Ovary (tissue), 9 donors: ENCODE results near the gene NUP85. TPM values are rescaled to one million over a fixed set of nuclear protein-coding genes. Genes with fewer than 3 reads are reported as not detected.

ENCODE experiments used
- DNase-seq, 5 donors: peaks; one replicate each; pipeline ENCODE4 v3.0.0-alpha.2; 2019 to 2020
- H3K27ac ChIP-seq, 2 donors: fragments of 200-600 bp; one replicate each; pipeline versions ENCODE4 v1.5.1 to v1.8.0; 2019 to 2022
- H3K27me3 ChIP-seq: fragments of 200-600 bp; one replicate; pipeline ENCODE4 v1.8.0; 2022
- H3K36me3 ChIP-seq: fragments of 200-600 bp; sonication (generic); one replicate; pipeline ENCODE4 v1.5.1; 2019
- H3K4me1 ChIP-seq: one replicate; pipeline ENCODE4 v1.8.1; 2013; ENCODE audit warnings: mild to moderate bottlenecking, moderate library complexity; ENCODE audit not compliant: insufficient read depth
- H3K4me3 ChIP-seq: fragments of 200-600 bp; sonication (generic); one replicate; pipeline ENCODE4 v1.5.1; 2017
- H3K9me3 ChIP-seq, 2 donors: fragments of 200-600 bp in 1 of 2; sonication (generic) in 1 of 2; one replicate each; pipeline versions ENCODE4 v1.5.1 to v1.8.1; 2013 to 2019; ENCODE audit warnings: mild to moderate bottlenecking in 1 of 2, moderate library complexity in 1 of 2
- CTCF ChIP-seq, 3 donors: fragments of 450-650 bp in 2 of 3; fragments of 200-600 bp in 1 of 3; IDR thresholded peaks; one replicate each; pipeline versions ENCODE4 v1.5.1 to v1.8.0; 2016 to 2022; ENCODE audit warnings: antibody characterized with exemption in 3 of 3, mild to moderate bottlenecking in 1 of 3
- EP300 ChIP-seq: sonication (generic); formaldehyde crosslinking; IDR thresholded peaks from one replicate; pipeline ENCODE4 v1.6.1; 2017; ENCODE audit warnings: antibody characterized with exemption
- POLR2A ChIP-seq: fragments of 450-650 bp; IDR thresholded peaks from one replicate; pipeline ENCODE4 v1.6.1; 2017; ENCODE audit warnings: antibody characterized with exemption, mild to moderate bottlenecking, moderate library complexity
- WGBS, 3 donors: extraction: QIAGEN DNeasy Blood & Tissue Kit in 1 of 3; methylation state at CpG; one replicate each; pipeline versions ENCODE4 v1.1.5 to v1.1.7; 2013 to 2017; 5-methylcytosine and 5-hydroxymethylcytosine counted together
- intact Hi-C, 4 donors: fragments of 100-400 bp; cut with DNase I; formaldehyde crosslinking; loops; one replicate each; pipeline versions ENCODE4 v1.11.0 to v1.15.1; 2022 to 2023
- polyA plus RNA-seq, 2 donors: library from polyadenylated mRNA; stranded (reverse); fragments of 200-250 nt in 1 of 2; fragments of 350-450 nt in 1 of 2; fragmentation: Illumina TruSeq in 1 of 2; extraction: RNeasy Lipid Tissue Mini Kit (QIAGEN cat#74804) in 1 of 2; gene quantifications; one replicate each; pipeline ENCODE4 v1.2.3, GENCODE V29; 2013 to 2014
- total RNA-seq, 7 donors: library from RNA; depleted of rRNA in 2 of 7; stranded (reverse); fragments of >200 nt in 2 of 7; fragmentation: NEBNext Ultra II Directional in 3 of 7; extraction: Animal tissue kit (Norgen Biotek cat#: 25700) in 3 of 7; gene quantifications; one replicate each; pipeline versions ENCODE4 v1.1.0 to v1.2.4, GENCODE V29; 2016 to 2023
- donor health status: DM: no; HTN: no; CAD: no; lungs with moderate emphysema.
- donor health status: DM: no; HTN: no; CAD: no.
- donor health status: Bipolar disorder and iron deficiency.
- donor health status: DM: yes; HTN: yes; CAD: no.
- donor health status: DM: no; HTN: no; CAD: no.
- donor health status: DM: yes; HTN: yes; CAD: no.

The NUP85 gene
- total and polyA plus RNA-seq, 9 donors = 23.4 to 82.2 (median 50.8) TPM

- Histone ChIP-seq H3K27me3 (no peaks in the 10 kb centered on the region), H3K27ac (no peak overlapping the region), H3K9me3 (no peaks in the 10 kb centered on the region), H3K36me3 (no peaks in the 10 kb centered on the region), H3K4me1 (peaks cover 4% of the 10 kb centered on the region), H3K4me3 (no peak overlapping the region)
- WGBS, 3 donors = 77 to 89% (median 82%) methylated on average over 5 of the region's 5 CpGs
- intact Hi-C loops = loop anchor here in 1 of 4 donors (10.0 kb wide), 1 partner anchor 62 kb away; no protein-coding TSS in a partner anchor
- no peak for TF ChIP-seq CTCF (IDR thresholded peaks at IDR 0.05)
- no peak for TF ChIP-seq EP300
- TF ChIP-seq POLR2A = no peak
- no peak for DNase-seq
Measured at GRCh38 chr17:75176625-75177024, 28.9 kb upstream of the NUP85 start.

GRCh38 chr17:75178453-75178852 lies 27.0 kb upstream of the NUP85 start:
- no peak for DNase-seq
- H3K36me3 ChIP-seq = no peaks in the 10 kb centered on the region
- H3K4me1 ChIP-seq = peaks cover 4% of the 10 kb centered on the region
- intact Hi-C loops = loop anchor here in 1 of 4 donors (10.0 kb wide), 1 partner anchor 64 kb away; no protein-coding TSS in a partner anchor
- WGBS, 3 donors = 92 to 95% (median 95%) methylated on average over 6 of the region's 6 CpGs
- H3K27ac ChIP-seq = no peak overlapping the region
- TF ChIP-seq EP300 = no peak
- TF ChIP-seq POLR2A = no peak
- TF ChIP-seq CTCF (IDR thresholded peaks at IDR 0.05) = no peak
- H3K4me3 ChIP-seq = no peak overlapping the region
- H3K27me3 ChIP-seq = no peaks in the 10 kb centered on the region
- H3K9me3 ChIP-seq = no peaks in the 10 kb centered on the region

GRCh38 chr17:75181110-75181509 lies 24.4 kb upstream of the NUP85 start:
- intact Hi-C loops = no loop called here
- no peaks in the 10 kb centered on the region for H3K9me3 ChIP-seq
- H3K27me3 ChIP-seq = no peaks in the 10 kb centered on the region
- peak overlapping the region; percentile 89 for H3K4me3 ChIP-seq
- no peak overlapping the region for H3K27ac ChIP-seq
- TF ChIP-seq POLR2A = no peak
- H3K36me3 ChIP-seq = no peaks in the 10 kb centered on the region
- WGBS, 3 donors = 8 to 10% (median 8%) methylated on average over 8 of the region's 8 CpGs
- no peak for DNase-seq
- H3K4me1 ChIP-seq = peaks cover 4% of the 10 kb centered on the region

GRCh38 chr17:75181608-75182318 lies 23.7 kb upstream of the NUP85 start:
- Histone ChIP-seq H3K36me3 (no peaks in the 10 kb centered on the region), H3K4me3 (peak overlapping the region; percentile 89), H3K27me3 (no peaks in the 10 kb centered on the region), H3K9me3 (no peaks in the 10 kb centered on the region), H3K27ac (peak overlapping the region; percentile 98 to 100), H3K4me1 (peaks cover 4% of the 10 kb centered on the region)
- TF ChIP-seq EP300 = no peak
- no peak for TF ChIP-seq CTCF (IDR thresholded peaks at IDR 0.05)
- TF ChIP-seq POLR2A = no peak
- intact Hi-C loops = no loop called here
- WGBS, 3 donors = 0% methylated on average over 28 to 34 of the region's 34 CpGs
- peak in 3 of 5 donors; percentile 26 to 53 (median 34) for DNase-seq

GRCh38 chr17:75182319-75182568 lies 23.2 kb upstream of the NUP85 start:
- Histone ChIP-seq H3K9me3 (no peaks in the 10 kb centered on the region), H3K27me3 (no peaks in the 10 kb centered on the region), H3K36me3 (no peaks in the 10 kb centered on the region), H3K4me3 (peak overlapping the region; percentile 89), H3K4me1 (peaks cover 4% of the 10 kb centered on the region), H3K27ac (peak overlapping the region; percentile 98 to 100)
- WGBS, 3 donors = 1 to 2% (median 1%) methylated on average over 13 to 33 of the region's 33 CpGs
- no peak for DNase-seq
- no peak for TF ChIP-seq POLR2A
- no peak for TF ChIP-seq CTCF (IDR thresholded peaks at IDR 0.05)
- no peak for TF ChIP-seq EP300
- intact Hi-C loops = no loop called here
